Effector memory CD8-positive, alpha-beta T cell (primary cell): ENCODE results near the gene REXO5.

ENCODE experiments used
- ATAC-seq: fragments of 150-1000 bp; cut with Tn5 transposase; replicated peaks from 2 replicates; pipeline ENCODE4 v1.10.0; 2021; ENCODE audit warnings: mild to moderate bottlenecking, moderate library complexity
- DNase-seq, 3 experiments: peaks; one replicate each; pipeline ENCODE4 v3.0.0; 2021
- H3K27ac Mint-ChIP-seq, 2 donors: one replicate each; pipeline ENCODE4 v1.8.0; 2022; ENCODE audit warnings: mild to moderate bottlenecking in 2 of 2, mixed read lengths in 2 of 2, moderate library complexity in 2 of 2
- H3K27me3 Mint-ChIP-seq, 2 donors: one replicate each; pipeline ENCODE4 v1.8.0; 2022; ENCODE audit warnings: mixed read lengths in 2 of 2
- H3K36me3 Mint-ChIP-seq: one replicate; pipeline ENCODE4 v1.8.0; 2022; ENCODE audit warnings: mild to moderate bottlenecking, moderate library complexity, mixed read lengths; ENCODE audit not compliant: insufficient read depth
- H3K4me1 Mint-ChIP-seq, 2 donors: one replicate each; pipeline ENCODE4 v1.8.0; 2022; ENCODE audit warnings: low read depth in 2 of 2, mixed read lengths in 2 of 2
- H3K4me3 Mint-ChIP-seq, 2 donors: one replicate each; pipeline ENCODE4 v1.8.0; 2022; ENCODE audit warnings: mild to moderate bottlenecking in 2 of 2, mixed read lengths in 2 of 2, moderate library complexity in 2 of 2
- H3K9me3 Mint-ChIP-seq, 2 donors: one replicate each; pipeline ENCODE4 v1.8.0; 2022; ENCODE audit warnings: mixed read lengths in 2 of 2

REXO5 gene

GRCh38 chr16:20875355-20875650 is 69.0 kb downstream of the REXO5 start:
- no peak for ATAC-seq
- Mint-ChIP-seq H3K27ac (peak overlapping the region; percentile 92 to 94), H3K9me3 (no peaks in the 10 kb centered on the region), H3K4me1 (peaks cover 28 to 45% of the 10 kb centered on the region in 2 donors), H3K27me3 (no peaks in the 10 kb centered on the region), H3K4me3 (peak overlapping the region; percentile 67 to 68), H3K36me3 (peaks cover 2% of the 10 kb centered on the region)
- no peak for DNase-seq

DNA sequence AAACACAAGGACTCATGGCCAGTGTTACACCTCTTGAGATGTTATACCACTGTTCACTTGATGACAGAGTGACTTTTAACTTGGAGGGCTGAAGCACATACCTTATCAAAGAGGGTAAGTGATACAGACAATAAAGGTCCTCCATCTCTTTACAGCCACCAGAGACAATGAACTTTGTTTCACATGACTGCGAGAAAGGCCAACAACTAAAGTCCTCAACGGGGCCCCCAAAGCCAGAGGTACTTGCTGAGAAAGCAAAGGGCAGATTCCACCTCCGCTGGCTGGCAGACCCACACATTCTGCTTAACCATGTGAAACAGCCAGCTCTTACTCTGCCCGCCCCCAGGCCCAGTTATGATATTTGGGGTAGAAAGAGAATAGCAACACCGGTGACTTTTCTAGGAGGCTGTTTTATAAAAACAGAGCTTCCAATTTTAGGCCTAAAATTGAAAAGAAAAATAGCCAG is 72.4 kb downstream of the REXO5 start:
- H3K36me3 Mint-ChIP-seq, result peaks cover 5% of the 10 kb centered on the region
- ATAC-seq (no peak), DNase-seq (no peak)
- H3K27ac Mint-ChIP-seq, result peak overlapping the region; percentile 59 to 82
- peaks cover 23 to 41% of the 10 kb centered on the region in 2 donors for H3K4me1 Mint-ChIP-seq
- H3K27me3 Mint-ChIP-seq, result no peaks in the 10 kb centered on the region
- peak overlapping the region in 1 of 2 donors; percentile 40 for H3K4me3 Mint-ChIP-seq
- H3K9me3 Mint-ChIP-seq, result no peaks in the 10 kb centered on the region

- H3K4me3 Mint-ChIP-seq, result peak overlapping the region; percentile 29 to 40
- DNase-seq (no peak), ATAC-seq (no peak)
- H3K4me1 Mint-ChIP-seq, result peaks cover 21 to 35% of the 10 kb centered on the region in 2 donors
- H3K36me3 Mint-ChIP-seq, result peaks cover 5% of the 10 kb centered on the region
- H3K9me3 Mint-ChIP-seq, result no peaks in the 10 kb centered on the region
- H3K27ac Mint-ChIP-seq, result peak overlapping the region; percentile 59 to 82
- H3K27me3 Mint-ChIP-seq, result no peaks in the 10 kb centered on the region
Observed at GRCh38 chr16:20879175-20880040, 73.1 kb downstream of the REXO5 start.

DNA sequence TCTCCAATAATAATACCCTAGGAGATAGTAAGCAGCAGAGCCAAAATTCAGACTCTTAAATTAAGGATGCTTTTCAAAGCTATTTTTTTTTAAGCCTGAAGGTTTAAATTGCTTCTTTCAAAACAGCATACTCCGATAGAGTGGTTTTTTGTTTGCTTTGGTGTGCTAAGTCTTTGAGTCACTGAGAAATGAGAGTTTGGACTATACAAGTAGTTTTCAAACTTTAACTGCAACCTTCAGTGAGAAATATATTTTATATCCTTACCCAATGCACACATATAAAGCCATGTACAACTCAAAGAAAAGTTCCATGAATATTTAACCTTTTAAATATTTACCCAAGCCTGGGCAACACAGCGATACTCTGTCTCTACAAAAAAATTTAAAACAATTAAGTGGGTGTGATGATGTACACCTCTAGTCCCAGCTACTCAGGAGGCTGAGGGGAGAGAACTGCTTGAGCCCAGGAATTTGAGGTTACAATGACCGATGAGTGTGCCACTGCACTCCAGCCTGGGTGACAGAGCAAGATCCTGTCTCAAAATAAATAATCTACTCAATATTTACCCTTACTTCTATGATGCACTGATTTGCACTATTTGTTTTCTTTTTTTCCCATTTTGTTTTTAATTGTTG is 74.7 kb downstream of the REXO5 start:
- H3K36me3 Mint-ChIP-seq, result peaks cover 5% of the 10 kb centered on the region
- no peaks in the 10 kb centered on the region for H3K27me3 Mint-ChIP-seq
- no peak overlapping the region for H3K4me3 Mint-ChIP-seq
- no peak for DNase-seq
- ATAC-seq, result no peak
- H3K9me3 Mint-ChIP-seq, result no peaks in the 10 kb centered on the region
- peaks cover 11 to 24% of the 10 kb centered on the region in 2 donors for H3K4me1 Mint-ChIP-seq
- peak overlapping the region in 1 of 2 donors; percentile 52 for H3K27ac Mint-ChIP-seq

DNA sequence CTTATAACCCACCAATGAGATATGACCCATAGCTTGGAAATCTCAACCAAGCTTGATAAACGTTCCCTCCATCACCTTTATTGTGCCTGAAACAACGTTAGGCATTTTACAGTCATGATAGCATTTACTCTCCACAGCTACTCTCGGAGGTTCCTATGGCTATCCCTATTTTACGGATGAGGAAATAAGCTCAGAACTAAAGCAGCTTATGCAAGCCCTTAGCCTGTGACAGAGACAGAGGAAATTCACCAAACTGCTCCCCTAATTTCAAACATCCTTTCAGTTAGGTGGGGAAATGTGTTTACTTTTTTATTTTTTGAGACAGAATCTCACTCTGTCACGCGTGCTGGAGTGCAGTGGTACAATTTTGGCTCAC is 75.2 kb downstream of the REXO5 start:
- no peak overlapping the region for H3K27ac Mint-ChIP-seq

DNA sequence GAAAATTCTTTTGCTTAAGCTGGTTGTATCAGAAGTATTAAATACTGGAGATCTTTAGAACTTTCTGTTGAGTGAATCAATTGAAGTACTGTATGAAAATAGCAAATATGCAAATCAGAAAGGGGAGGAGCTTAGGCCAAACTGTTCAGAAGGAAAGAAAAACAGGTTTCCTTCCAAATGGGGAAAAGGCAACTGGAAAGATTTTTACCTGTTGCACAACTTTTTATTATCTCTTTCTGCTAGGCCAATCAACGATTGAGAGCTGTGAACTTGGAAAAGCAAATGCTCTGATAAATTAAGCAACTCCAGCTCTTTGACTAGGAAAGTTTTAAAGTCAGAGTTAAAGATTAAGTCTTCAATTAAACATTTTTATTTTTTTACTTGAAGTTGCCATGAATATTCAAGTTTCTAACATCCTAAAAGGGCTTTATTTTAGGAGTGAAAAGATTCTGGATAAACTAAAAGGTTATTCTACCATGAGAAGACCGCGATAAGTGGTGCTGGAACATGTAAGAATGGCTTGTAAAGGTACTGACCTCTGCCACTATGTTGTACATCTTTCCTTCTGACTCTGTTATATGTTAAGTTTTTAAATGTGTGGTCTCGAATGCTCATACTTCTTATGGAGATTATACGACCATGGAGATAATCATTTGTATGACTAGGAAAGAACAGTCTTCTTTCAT is 77.4 kb downstream of the REXO5 start:
- Mint-ChIP-seq H3K9me3 (no peaks in the 10 kb centered on the region), H3K27ac (no peak overlapping the region), H3K36me3 (peaks cover 5% of the 10 kb centered on the region), H3K4me3 (no peak overlapping the region), H3K4me1 (peaks cover 13 to 23% of the 10 kb centered on the region in 2 donors), H3K27me3 (no peaks in the 10 kb centered on the region)
- ATAC-seq (no peak), DNase-seq (no peak)

More for the DNA sequence above, 75.2 kb downstream of the REXO5 start:
- H3K4me1 Mint-ChIP-seq, result peaks cover 13 to 28% of the 10 kb centered on the region in 2 donors
- H3K4me3 Mint-ChIP-seq, result no peak overlapping the region
- H3K9me3 Mint-ChIP-seq, result no peaks in the 10 kb centered on the region
- DNase-seq (no peak), ATAC-seq (no peak)
- H3K27me3 Mint-ChIP-seq, result no peaks in the 10 kb centered on the region
- peaks cover 5% of the 10 kb centered on the region for H3K36me3 Mint-ChIP-seq

DNA sequence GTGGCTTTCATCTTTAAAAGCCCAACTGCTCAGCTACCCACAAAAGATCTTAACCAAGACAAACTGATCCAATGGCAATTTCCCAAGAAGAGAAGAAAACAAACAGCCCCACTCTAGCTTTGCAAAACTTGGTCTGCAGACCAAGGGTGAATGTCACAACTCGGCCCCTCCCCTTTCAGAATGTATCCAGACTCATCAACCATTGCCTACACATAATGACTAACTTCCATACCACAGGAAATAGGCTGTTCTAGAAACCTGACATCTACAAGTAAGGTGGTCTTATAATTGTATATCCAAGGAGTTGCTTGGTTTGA is 77.9 kb downstream of the REXO5 start:
- H3K4me3 Mint-ChIP-seq, result no peak overlapping the region
- H3K27ac Mint-ChIP-seq, result no peak overlapping the region

GRCh38 chr16:20886320-20886719 is 80.0 kb downstream of the REXO5 start:
- Mint-ChIP-seq H3K27ac (no peak overlapping the region), H3K9me3 (no peaks in the 10 kb centered on the region), H3K27me3 (no peaks in the 10 kb centered on the region), H3K4me3 (no peak overlapping the region), H3K36me3 (peaks cover 4% of the 10 kb centered on the region), H3K4me1 (peaks cover 6 to 8% of the 10 kb centered on the region in 2 donors)
- DNase-seq, result no peak
- no peak for ATAC-seq

More for the DNA sequence above, 77.9 kb downstream of the REXO5 start:
- Mint-ChIP-seq H3K36me3 (peaks cover 5% of the 10 kb centered on the region), H3K27me3 (no peaks in the 10 kb centered on the region), H3K9me3 (no peaks in the 10 kb centered on the region), H3K4me1 (peaks cover 11 to 19% of the 10 kb centered on the region in 2 donors)
- no peak for ATAC-seq
- no peak for DNase-seq

GRCh38 chr16:20887207-20887606 is 80.9 kb downstream of the REXO5 start:
- Mint-ChIP-seq H3K36me3 (peaks cover 7% of the 10 kb centered on the region), H3K4me3 (no peak overlapping the region), H3K27ac (no peak overlapping the region), H3K4me1 (peaks cover 6 to 8% of the 10 kb centered on the region in 2 donors), H3K9me3 (no peaks in the 10 kb centered on the region), H3K27me3 (no peaks in the 10 kb centered on the region)
- ATAC-seq (no peak), DNase-seq (no peak)

DNA sequence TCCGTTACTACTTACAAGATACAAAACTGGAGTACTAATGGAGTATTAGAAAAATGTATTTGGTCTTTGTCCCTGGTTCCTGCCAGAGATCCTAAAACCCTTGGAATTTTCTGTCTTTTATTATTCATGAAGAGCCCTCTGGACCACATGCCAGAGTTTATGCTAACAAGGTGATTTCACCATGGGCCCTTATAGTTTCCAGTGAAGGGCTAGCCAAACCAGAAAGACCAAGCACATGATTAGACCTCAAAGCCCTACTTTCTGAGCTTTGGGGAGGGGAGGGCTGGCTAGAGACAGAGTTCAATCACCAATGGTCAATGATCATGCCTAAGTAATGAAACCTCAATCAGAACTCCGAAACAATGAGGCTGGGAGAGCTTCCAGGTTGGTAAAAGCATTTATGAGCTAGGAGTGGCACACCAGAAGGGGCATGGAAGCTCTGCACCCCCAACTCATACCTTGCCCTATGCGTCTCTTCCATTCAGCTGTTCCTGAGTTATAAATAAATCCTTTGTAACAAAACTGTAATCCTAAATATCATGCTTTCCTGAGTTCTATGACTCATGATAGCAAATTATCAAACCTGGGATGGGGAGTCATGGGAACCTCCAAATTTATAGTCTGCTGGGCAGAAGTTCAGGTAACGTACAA is 83.4 kb downstream of the REXO5 start:
- Mint-ChIP-seq H3K36me3 (peaks cover 15% of the 10 kb centered on the region), H3K4me3 (no peak overlapping the region), H3K4me1 (peaks cover 7 to 13% of the 10 kb centered on the region in 2 donors), H3K27ac (no peak overlapping the region), H3K9me3 (no peaks in the 10 kb centered on the region), H3K27me3 (no peaks in the 10 kb centered on the region)
- ATAC-seq (no peak), DNase-seq (no peak)

GRCh38 chr16:20894388-20894787 is 88.1 kb downstream of the REXO5 start:
- Mint-ChIP-seq H3K27ac (no peak overlapping the region), H3K36me3 (peaks cover 21% of the 10 kb centered on the region), H3K27me3 (no peaks in the 10 kb centered on the region), H3K9me3 (no peaks in the 10 kb centered on the region), H3K4me1 (peaks cover 19 to 20% of the 10 kb centered on the region in 2 donors), H3K4me3 (no peak overlapping the region)
- no peak for ATAC-seq
- no peak for DNase-seq

DNA sequence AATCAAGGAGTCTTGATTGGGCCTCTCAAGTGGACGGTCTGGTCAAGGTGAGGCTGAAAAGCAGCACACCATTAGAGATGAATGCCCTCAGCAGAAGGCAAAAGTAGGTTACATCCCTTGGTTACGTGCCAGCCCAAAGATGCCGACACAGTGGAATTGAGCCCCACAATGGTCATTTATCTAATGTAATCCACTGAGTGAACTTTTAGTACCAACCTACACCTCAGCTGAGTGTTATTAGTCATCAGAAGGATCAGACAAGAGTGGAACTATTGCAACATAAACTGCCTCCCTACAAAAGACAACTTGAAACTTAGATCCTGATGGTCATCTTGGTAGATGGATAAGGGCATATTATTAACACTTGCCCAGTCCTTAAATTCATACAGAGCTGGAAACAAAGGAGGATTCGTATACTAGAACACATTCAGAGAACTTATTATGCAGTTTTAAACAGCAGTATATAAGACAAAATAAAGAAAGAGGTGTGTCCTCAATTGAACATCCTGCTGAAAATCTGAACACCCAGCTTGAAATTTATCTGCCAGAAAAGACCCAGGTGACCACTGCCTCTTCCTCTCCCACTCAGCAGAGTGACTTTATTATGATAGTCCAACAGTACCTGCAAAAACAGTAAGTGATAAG is 91.0 kb downstream of the REXO5 start:
- ATAC-seq (no peak), DNase-seq (no peak)
- H3K9me3 Mint-ChIP-seq, result no peaks in the 10 kb centered on the region
- no peak overlapping the region for H3K4me3 Mint-ChIP-seq
- H3K36me3 Mint-ChIP-seq, result peaks cover 31% of the 10 kb centered on the region
- no peaks in the 10 kb centered on the region for H3K27me3 Mint-ChIP-seq
- H3K27ac Mint-ChIP-seq, result peak overlapping the region in 1 of 2 donors; percentile 99
- H3K4me1 Mint-ChIP-seq, result peaks cover 42 to 49% of the 10 kb centered on the region in 2 donors

GRCh38 chr16:20897922-20898321 is 91.6 kb downstream of the REXO5 start:
- Mint-ChIP-seq H3K36me3 (peaks cover 31% of the 10 kb centered on the region), H3K4me3 (no peak overlapping the region), H3K27me3 (no peaks in the 10 kb centered on the region), H3K9me3 (no peaks in the 10 kb centered on the region), H3K4me1 (peaks cover 42 to 54% of the 10 kb centered on the region in 2 donors), H3K27ac (peak overlapping the region in 1 of 2 donors; percentile 99)
- DNase-seq (no peak), ATAC-seq (no peak)
